UCSD-AML1 (cell line): ENCODE data around the gene ZBP1.

Experiments used
- DNase-seq: peaks from one replicate; lab custom pipeline; 2025; ENCODE audit not compliant: unreplicated experiment; lab: John Stamatoyannopoulos, UW

ZBP1 gene

GRCh38 chr20:57658833-57659516 is 38.7 kb upstream of the ZBP1 start:
- DNase-seq: no peak

- no peak for DNase-seq
Observed at GRCh38 chr20:57658447-57658832, 38.2 kb upstream of the ZBP1 start.

GRCh38 chr20:57657535-57658446 is 37.6 kb upstream of the ZBP1 start:
- DNase-seq: no peak

GRCh38 chr20:57656821-57657534 is 36.8 kb upstream of the ZBP1 start:
- DNase-seq: no peak

DNA sequence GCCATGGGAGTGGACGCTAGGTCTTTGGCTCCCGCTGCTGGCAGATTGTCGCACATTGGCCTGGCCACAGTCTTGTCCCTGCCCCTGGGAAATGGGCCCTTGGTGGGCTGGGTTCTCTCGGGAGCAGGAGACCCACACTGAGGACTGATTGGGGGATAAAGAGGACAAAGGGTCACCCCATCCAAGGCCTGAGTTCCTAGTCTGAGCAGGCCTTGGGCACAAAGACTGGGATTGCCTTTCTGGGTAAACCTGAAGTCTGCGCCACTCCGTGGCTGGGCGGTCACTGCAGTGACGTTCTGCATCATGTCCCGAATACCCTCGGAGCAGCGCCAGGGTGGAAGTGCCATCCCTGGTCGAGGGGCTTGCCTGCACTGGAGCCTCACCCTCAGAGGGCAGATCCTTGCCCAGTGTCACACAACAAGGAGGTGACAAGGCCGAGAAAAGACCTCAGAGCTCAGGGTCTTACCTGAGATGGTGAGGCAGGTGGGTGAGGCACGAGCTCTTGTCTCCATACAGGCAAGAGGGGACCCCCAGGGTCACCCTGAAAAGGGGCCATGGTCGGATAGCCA is 36.1 kb upstream of the ZBP1 start:
- no peak for DNase-seq

DNA sequence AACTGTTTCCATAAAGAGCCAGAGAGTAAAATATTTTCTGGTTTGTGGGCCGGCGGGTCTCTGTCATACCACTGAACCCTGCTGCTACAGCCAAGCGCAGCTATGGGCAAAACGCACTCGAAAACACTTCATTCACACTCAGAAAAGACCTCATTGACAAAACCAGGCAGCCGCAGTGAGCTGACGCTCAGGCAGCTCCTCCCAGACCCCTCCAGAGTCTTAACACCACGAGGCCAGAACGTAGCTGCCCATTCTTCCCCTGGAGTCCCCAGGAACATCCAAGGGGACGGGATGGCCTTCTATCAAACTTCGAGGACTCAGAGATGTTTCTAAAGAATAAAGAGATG is 35.6 kb upstream of the ZBP1 start:
- no peak for DNase-seq

DNA sequence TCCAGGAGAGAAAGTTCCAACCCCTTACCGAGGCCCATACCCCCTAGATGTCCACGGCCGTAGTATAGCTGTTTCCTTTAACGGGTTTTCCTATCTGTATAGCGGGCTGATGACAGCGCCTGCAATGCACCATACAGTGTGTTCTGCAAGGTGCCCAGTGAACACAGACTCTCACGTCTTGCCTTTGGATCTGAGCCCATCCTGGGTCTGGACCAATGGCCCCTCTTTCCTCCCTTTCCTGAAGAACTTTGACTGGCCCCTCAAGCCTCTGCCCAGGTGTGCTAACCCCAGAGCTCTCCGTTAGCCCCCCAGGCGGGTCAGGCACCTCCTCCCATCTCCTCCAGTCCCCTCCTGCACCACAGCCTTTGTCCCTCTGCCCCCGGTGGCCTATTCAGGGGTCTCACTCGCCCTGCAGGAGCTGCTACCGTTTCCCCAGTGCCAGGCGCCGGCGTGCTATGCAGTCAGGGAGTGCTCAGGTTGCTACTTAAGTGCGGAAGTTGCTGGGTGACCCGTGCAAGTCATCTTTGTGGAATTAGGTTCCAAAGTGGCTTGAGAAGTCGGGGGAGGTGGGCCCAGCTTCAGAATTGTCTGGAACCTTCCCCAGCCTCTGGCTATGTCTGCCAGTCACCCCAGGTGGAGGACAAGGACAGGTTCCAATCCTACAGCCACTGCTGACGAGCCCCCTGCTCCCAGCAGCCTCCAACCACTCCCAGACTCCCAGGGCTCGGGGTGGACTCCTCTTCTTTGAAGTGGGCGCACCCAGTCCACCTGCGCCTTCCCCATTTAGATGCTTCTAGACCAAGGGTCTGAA is 35.0 kb upstream of the ZBP1 start:
- DNase-seq: no peak

DNA sequence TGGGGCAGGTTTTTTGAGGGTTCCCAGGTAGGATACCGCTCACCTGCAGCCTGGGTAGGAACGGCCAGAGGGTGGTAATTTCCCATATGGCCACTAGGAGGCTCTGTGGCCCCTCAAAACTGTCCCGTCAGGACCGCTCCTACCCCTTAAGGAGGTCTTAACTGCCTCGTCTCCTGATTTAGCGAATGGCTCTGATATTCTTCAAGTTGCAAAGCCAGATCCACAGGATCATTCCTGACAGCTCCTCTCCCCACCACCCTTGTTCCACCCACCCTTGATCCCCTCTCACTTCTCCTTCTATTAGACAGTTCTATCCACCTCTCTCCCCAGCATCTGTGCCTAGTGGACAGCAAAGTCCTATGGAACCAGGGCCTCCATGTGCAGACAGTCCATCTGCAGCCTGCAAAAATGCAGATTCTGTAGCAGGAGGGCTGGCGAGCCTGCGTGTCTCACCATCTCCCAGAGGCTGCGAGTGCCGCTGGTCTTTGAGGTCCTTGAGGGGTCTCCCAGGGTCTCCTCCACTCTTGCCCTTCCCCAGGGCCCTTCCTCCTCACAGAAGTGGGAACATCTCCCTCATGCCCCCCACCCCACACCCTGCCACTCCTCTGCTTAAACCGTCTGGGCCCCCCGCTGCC is 34.3 kb upstream of the ZBP1 start:
- DNase-seq: peak; percentile 35

- no peak for DNase-seq
Observed at GRCh38 chr20:57653910-57654309, 33.7 kb upstream of the ZBP1 start.

DNA sequence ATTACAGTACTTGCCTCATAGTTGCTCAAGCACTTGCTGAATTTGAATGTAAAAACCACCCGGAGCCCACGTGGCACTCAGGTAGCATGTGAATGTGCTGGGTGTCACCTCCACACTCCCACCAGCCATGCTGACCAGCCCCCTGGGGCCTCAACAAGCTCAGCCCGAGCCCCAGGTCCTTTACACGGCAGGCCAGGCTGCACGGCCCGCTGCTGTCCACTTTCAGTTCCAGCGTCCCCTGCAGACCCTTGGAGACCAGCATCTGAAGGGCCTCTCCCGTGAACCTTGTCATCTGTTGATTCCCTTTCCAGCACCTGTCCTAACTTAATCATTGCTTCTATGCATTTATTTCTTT is 33.3 kb upstream of the ZBP1 start:
- DNase-seq: no peak

GRCh38 chr20:57652606-57653545 is 32.6 kb upstream of the ZBP1 start:
- no peak for DNase-seq

DNA sequence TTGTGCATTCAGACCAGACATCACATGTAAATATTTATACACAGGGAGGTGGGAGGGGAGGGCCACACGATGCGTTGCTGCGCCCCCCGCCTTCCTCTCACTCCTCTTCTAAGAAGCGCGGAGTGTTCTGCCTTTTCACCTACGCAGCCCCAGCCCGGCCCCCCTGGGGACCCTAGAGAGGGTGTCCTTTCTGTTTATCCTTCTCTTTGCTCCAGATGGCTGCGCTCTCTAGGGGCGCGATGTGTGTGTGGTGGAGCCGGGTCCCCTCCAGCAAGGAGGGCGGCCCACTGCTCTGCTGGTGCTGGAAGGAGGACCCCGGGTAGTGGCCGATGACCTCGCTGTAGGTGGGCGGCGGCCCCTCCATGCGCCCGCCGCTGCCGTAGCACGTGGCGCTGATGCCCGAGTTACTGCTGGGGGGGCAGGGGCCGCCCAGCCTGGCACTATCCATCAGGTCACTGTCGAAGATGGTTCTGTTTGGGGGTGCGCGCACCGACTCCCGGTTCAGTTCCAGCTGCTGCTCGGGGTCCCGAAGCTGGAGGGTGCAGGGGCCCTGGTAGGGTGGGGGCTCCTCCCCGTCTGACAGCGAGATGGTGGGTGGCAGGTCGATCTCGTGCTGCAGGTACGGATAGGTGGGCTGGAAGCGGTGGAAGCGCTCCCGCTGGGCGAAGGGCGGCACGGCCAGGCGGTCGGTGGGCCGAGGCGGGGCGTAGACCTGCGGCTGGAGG is 31.8 kb upstream of the ZBP1 start:
- DNase-seq: no peak

- DNase-seq: no peak
Observed at GRCh38 chr20:57650756-57651483, 30.7 kb upstream of the ZBP1 start.

DNA sequence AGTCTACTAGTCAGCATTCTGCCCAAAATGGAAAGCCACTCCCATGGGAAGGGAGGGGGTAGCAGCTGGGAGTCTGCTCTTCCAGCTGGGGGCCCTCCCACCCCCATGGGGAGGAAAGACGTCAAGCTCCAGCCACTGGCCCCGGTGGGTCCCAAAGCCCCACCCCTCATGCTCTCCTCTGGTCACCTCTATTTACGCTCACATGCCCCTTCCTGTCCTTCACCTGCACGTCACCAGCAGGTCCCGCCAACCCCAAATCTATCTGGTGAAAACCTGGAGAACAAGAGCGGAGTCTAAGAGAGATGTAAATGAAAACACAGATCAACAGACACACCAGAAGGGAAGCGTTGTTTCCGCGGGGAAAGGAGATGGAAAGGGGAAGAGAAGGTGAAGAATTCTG is 30.0 kb upstream of the ZBP1 start:
- DNase-seq: no peak

DNA sequence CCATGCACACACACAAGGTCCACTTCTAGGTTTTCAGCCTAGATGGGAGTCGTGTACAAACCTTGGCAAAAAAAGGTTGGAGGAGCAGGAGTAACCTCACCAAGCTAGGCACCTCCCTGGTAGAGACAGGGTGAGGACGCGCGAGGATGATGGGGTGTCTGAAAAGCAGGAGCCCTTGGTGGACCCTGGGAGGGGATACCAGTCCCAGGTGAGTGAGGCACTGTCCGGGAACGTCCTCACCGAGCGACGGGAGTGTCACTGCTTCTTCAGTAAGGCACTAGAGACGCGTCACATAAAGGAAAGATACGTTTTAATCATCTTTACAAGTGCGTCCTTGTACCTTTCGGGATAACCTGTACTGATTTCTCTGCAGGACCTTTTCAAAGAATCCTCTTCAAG is 29.4 kb upstream of the ZBP1 start:
- no peak for DNase-seq

GRCh38 chr20:57648878-57649616 is 28.8 kb upstream of the ZBP1 start:
- no peak for DNase-seq
